ENCODE data around the gene MC1R.

GRCh38 chr16:89898201-89898967, 20.3 kb upstream of the MC1R start:
- TF ChIP-seq POLR2AphosphoS5 (IDR thresholded peaks at IDR 0.05; ENCODE audit: low read depth, low read length) = no peak
- TF ChIP-seq POLR2A (IDR thresholded peaks at IDR 0.05; ENCODE audit: low read depth, low read length) = no peak

Data from GM12892 (cell line).